NCI-H446 treated with DMSO at 0.1 percent for 48 hours (cell line): ENCODE results near the gene LINC00632.
A peak's percentile ranks its signal among the peaks of the same experiment; 100 is the strongest.
"Not testable (repeated sequence)": the region's sequence is repeated elsewhere in the genome, so short reads cannot be mapped to it uniquely, and the experiment has no call there.

Experiments used
- DNase-seq: peaks from one replicate; lab custom pipeline; 2025; lab: John Stamatoyannopoulos, UW

Gene LINC00632

DNA sequence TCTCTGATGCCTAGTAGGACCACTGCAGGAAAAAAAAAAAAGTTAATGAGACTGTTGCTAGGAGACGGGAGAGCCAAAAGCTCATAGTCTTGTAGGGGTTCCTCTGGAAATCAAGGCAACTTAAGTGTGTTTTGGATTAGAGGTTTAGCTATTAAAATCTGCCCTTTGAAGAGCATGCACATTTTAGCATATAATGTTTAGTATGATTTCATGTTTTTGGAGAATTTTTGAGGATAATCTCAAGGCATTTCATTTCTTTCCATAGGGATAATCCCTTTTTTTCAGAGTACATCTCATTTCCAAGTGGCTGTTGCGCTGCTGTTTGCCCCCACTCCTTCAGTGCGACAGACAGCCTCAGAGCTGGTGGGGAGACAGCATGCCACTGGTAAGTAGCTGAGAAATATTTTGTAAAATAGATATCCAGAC lies at the start of gene LINC00632:
LINC00632 (plus strand) TSS at position 339 of the 426 bp plus-strand sequence.
- DNase-seq: no peak

DNA sequence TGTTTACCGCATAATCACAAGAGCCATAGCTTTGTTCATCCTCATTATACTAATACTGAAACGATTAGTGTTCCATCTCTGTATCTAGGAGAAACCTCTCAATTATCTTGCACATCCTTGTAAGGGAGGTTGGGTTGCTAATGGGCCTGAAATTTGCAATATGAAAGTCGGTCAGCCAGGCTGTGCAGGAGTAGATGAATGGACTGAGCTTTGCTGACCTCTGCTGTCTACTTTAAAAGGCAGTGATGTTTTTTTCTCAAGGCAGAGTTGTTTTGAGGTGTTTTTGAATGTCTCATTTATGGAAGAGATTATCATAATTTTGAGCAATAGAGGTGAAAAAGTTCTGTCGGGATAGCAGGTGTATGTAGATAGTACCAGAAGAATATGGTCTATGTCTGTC lies 47.9 kb upstream of the LINC00632 start:
- DNase-seq: no peak

- peak; percentile 2 for DNase-seq
These were observed 44.6 kb upstream of the LINC00632 start for GRCh38 chrX:140664939-140665338.

GRCh38 chrX:140672840-140673731 lies 36.5 kb upstream of the LINC00632 start:
- DNase-seq: no peak

DNA sequence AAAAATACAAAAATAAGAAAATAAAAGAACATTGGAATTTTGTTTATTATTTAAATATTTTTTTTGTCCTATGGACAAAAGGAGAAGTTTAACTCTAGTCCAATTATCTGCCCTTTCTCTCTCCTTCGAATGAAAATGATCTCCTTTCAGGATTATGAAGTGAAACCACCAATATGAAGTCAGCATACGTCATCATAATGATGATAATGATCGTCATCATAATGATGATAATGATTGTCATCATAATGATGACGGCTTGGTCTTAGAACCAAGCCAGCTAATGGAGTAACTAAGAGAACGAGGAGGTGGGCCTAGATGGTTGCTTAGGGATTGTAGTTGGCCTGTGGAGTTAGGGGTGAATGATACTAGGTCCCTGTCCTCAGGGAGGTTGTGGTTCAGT lies 21.9 kb upstream of the LINC00632 start:
- no peak for DNase-seq

DNA sequence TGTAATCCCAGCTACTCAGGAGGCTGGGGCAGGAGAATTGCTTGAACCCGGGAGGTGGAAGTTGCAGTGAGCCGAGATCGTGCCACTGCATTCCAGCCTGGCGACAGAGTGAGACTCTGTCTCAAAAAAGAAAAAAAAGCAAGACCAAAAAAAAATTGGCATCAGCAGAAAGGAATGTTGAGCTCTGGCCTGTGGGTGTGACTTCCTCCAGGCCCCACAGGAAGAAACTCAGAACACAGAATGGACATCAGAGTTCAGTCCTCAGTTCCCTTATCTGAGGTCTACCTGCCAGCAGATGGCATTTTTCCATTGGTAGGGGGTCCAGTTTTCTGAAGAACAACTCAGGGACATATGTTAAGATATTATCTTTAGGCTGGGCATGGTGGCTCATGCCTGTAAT lies 18.0 kb upstream of the LINC00632 start:
- DNase-seq: not testable (repeated sequence)

DNA sequence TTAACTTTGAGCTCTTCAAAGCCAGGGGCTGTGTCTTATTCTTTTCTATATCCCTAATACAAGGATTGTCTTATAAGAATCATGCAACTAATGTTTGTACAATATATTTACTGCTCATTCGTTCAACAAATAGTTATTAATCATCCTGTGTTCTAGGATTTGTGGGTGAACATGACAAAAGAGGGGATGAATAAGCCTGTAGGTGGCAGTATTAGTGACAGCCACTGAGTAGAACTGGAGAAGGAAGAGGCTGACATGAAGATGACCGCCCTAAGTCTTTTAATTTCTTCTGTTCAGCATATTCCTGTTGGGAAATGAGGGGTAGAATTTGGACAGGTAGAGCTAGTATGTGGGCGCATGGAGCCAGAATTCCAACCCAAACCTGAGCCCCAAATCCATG lies 11.9 kb upstream of the LINC00632 start:
- DNase-seq: no peak

DNA sequence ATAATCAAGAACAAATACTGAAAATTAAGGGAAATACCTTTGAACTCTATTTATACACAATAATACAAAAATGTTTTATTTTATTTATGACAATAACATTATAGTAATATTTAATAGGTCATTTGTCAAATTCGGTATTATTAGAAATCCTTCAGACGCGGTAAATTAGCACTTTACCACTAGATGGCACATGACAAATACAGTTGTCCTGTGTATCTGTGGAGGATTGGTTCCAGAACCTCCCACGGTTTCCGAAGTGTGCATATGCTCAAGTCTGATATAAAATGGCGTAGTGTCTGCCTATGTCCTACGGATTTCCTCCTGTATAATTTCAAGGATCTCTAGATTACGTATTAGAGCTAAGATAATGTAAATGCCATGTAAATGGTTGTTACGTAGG lies 8.1 kb upstream of the LINC00632 start:
- no peak for DNase-seq

- no peak for DNase-seq
These were observed 1.2 kb downstream of the LINC00632 start for GRCh38 chrX:140710710-140711109.

GRCh38 chrX:140711894-140712293 lies 2.3 kb downstream of the LINC00632 start:
- DNase-seq: no peak

GRCh38 chrX:140712413-140713173 lies 3.0 kb downstream of the LINC00632 start:
- no peak for DNase-seq

DNA sequence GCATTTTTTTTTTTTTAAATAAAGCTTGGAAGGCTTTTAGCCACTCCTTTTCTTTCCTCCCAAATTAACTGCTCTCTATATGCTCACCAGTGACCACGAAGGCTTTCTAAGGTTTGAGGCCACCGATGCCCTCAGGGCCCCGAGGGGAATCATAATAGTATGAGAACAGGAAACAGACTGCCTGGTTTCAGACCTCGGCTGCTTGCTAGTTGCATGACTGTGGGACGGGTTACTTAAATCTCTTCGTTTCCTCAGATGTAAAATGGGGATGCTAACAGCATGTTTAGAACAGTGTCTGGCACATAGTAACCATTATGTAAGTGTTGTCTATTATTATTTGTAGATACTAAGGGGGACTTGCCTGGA lies 3.6 kb downstream of the LINC00632 start:
- DNase-seq: no peak

DNA sequence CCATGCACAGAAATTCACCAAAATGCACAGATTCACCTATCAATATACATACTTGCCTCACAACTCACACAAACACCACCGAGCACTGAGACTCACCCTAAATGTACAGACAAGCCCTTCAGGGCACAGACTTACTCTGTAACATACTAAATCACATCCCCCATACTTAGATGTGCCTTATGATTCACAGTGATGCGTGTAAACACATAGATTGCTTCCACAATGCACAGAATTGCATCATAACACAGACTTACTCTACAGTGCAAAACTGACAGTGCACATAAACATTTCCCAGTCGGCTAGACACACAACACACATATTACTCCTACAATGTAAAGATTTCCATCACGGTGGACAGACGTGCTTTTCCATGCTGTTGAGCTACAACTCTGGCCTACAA lies 6.2 kb downstream of the LINC00632 start:
- DNase-seq: no peak

- DNase-seq: no peak
These were observed 13.7 kb downstream of the LINC00632 start for GRCh38 chrX:140723121-140723715.

DNA sequence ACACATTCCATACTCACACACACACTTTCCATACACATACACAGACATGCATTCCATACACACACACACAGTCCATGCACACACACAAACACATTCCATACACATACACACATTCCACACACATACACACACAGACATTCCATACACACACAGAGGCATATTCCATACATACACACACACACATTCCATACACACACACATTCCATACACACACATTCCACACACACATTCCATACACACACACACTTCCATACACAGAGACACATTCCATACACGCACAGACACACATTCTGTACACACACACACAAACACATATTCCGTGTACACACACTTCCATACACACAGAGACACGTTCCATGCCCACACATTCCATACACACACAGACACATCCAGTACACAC lies 14.8 kb downstream of the LINC00632 start:
- DNase-seq: no peak

- no peak for DNase-seq
These were observed 15.2 kb downstream of the LINC00632 start for GRCh38 chrX:140724736-140725135.

DNA sequence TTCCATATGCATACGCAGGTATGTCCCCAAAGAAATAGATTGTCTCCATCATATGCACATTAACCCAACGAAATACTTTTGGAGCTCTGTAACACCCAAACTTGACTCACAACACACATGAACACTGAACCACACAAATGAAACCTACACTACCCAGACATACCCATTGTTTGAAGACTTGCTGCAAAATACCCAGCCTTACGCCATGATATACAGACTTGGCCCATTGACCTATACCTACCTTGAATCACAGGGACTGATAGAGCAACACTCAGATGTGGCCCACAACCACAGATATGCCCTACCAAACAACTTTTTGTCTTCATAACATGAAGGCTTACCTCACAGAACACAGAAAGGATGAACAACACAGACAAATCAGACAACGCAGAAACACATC lies 15.9 kb downstream of the LINC00632 start:
- no peak for DNase-seq

DNA sequence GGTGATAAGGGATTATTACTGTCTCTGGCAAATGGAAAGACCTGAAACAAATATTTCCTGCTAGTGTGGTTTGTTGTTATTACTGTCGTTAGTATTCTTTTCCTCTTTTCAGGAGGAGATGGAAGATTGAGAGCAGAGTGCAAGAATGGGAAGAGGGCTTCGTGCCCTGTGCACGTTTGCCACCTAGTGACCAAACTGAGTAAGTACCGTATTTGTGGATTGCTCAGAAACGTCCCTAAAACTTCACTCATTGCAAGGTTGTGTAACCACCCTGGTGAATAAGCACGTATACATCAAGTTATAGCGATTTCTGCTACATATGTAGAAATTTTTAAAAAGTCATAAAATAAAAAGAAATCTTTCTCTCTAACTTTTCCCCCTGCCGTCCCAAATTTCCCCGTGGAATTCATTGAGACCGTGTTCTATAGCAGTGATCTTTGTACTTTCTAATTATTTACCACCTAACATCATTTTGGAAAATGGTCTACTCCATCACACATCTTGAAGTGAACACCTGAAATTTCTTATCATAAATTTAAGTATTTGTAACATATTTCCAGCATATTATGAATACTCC lies 24.3 kb downstream of the LINC00632 start:
- no peak for DNase-seq

GRCh38 chrX:140744085-140744484 lies 34.5 kb downstream of the LINC00632 start:
- no peak for DNase-seq

DNA sequence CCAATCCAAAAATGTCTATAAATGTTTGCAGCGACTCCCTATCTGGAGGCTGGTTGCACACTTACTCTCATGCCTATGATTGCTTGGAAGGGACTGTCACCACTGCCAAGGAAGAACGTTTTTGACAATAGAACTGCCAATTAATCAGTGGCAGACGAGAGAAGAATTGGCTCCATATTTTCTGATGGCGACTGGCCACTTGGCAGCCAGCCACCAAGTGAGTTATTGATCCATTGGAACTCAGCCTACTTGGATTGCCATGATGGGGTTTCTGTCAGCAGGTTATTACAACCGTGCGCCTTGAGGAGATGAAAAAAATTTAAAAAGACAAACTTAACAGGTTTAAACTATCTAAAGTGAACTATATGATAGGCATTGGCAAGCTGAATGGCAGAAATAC lies 47.4 kb downstream of the LINC00632 start:
- no peak for DNase-seq

- DNase-seq: no peak
These were observed 52.5 kb downstream of the LINC00632 start for GRCh38 chrX:140762061-140762460.

DNA sequence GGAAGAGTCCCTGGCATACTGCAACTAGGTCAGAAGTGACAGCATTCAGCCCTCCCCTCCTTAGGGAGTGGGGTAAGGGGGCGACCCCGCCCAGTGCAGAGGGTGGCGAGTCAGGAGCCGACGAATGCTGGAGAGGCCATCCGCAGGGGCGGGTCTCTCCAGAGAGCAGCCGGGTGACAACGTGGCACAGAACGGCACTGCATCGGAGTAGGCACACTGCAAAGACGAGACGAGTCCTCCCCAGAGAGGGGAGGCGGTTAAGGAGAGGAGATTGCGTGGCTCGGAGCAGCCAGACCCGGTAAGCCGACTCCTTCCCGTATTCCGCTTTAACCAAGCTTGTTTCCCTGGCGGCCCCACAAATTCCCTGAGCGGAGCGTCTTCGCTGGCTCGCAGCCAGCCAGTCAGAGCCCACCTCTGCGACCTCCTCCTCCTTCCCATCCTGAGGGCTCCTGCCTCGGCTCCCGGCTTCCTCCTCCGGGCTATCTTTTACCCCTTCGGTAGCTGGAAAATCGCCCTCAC lies 54.9 kb downstream of the LINC00632 start:
- DNase-seq: no peak
